ENCODE results near the gene EEF1A2.

The EEF1A2 gene

DNA sequence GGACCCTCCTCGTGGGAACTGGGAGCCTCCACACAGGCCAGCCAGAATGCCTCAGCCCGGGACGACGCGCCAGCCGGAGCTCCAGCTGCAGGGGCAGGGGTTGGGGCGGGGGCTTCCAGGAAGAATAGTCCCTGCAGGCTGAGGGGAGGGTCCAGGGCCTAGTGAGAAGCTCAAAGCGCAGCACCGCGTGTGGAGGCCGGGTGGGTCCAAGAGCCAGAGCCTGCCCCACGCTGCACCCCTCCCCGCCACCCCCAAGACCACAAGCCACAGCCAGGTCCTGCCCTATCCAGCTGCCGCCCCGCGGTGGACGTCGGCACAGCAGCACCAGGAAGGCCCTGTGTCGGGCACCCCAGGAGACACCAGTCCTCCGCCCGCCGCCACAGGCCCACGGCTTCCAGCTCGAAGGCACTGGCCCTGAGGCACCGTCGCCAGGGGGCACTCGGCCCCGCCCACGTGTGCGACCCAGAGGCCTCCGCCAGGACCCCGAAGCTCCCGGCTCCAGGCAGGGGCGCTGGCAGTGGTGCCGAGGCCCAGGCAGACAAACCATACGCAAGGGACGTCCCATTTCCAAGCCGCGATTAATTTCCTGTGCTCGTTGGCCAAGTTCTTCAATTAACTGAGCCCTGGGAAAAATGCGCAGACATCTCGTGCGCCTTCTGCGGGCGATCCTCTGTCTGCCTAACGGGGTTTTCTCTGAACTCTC, 45.9 kb downstream of the EEF1A2 start:
- Histone ChIP-seq H3K56ac (ENCODE audit: low read length) (peak overlapping the region; percentile 56), H3K27me3 (ENCODE audit: insufficient read depth, low read length, poor library complexity) (no peaks in the 10 kb centered on the region), H3K27ac (ENCODE audit: low read depth, low read length) (no peak overlapping the region), H3K79me2 (ENCODE audit: control insufficient read depth, insufficient read depth, low read length) (peaks cover 4% of the 10 kb centered on the region), H3K4me3 (ENCODE audit: low read length) (no peak overlapping the region), H3K9ac (ENCODE audit: low read length) (no peak overlapping the region), H3K79me1 (ENCODE audit: low read length) (peaks cover 15% of the 10 kb centered on the region), H2BK5ac (ENCODE audit: low read length) (no peak overlapping the region), H2AK5ac (ENCODE audit: low read length) (no peak overlapping the region), H3K23ac (ENCODE audit: low read length) (no peak overlapping the region), H2BK120ac (ENCODE audit: low read depth, low read length) (no peak overlapping the region), H3K36me3 (ENCODE audit: control insufficient read depth, insufficient read depth, low read length) (no peaks in the 10 kb centered on the region), H3K4me2 (ENCODE audit: low read length) (no peak overlapping the region), H4K8ac (ENCODE audit: low read depth, low read length) (no peak overlapping the region), H4K5ac (ENCODE audit: low read length) (no peak overlapping the region), H3K4ac (ENCODE audit: low read depth, low read length) (no peak overlapping the region), H3K4me1 (ENCODE audit: control insufficient read depth, low read depth, low read length) (peaks cover 9% of the 10 kb centered on the region), H2BK15ac (replicated peaks; ENCODE audit: low read depth) (no peak overlapping the region), H3K18ac (ENCODE audit: low read length) (no peak overlapping the region)
- WGBS (ENCODE audit: extremely low coverage, insufficient coverage, low lambda C conversion rate) = no CpG with 5 or more reads among the region's 46 CpGs
- no peak for DNase-seq

DNA sequence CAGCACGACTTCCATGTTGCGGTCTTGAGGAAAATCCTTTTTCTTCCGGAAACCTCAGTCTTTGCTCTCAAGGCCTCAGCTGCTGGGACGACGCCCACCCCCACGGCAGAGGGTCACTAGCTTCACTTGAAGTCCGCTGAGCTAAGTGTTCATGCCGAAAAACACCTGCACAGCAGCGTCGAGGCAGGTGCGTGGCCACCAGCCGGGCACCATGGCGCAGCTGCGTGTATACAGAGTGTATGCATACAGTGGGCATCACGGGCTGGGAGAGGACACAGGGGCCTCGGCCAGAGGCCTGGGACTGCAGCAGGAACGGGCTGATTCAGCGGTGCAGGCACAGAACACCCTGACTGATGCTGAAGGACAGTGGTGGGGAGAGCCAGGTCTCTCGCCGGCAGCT, 46.5 kb downstream of the EEF1A2 start:
- H3K36me3 ChIP-seq (ENCODE audit: control insufficient read depth, insufficient read depth, low read length) = no peaks in the 10 kb centered on the region
- H3K56ac ChIP-seq (ENCODE audit: low read length) = no peak overlapping the region
- no peak overlapping the region for H2BK5ac ChIP-seq (ENCODE audit: low read length)
- H3K27ac ChIP-seq (ENCODE audit: low read depth, low read length) = no peak overlapping the region
- H4K5ac ChIP-seq (ENCODE audit: low read length) = no peak overlapping the region
- no peak overlapping the region for H3K4ac ChIP-seq (ENCODE audit: low read depth, low read length)
- H3K4me1 ChIP-seq (ENCODE audit: control insufficient read depth, low read depth, low read length) = peaks cover 9% of the 10 kb centered on the region
- no peak overlapping the region for H3K9ac ChIP-seq (ENCODE audit: low read length)
- H2AK5ac ChIP-seq (ENCODE audit: low read length) = no peak overlapping the region
- no peak overlapping the region for H3K4me2 ChIP-seq (ENCODE audit: low read length)
- DNase-seq = no peak
- H4K8ac ChIP-seq (ENCODE audit: low read depth, low read length) = no peak overlapping the region
- no peak overlapping the region for H2BK15ac ChIP-seq (replicated peaks; ENCODE audit: low read depth)
- peaks cover 4% of the 10 kb centered on the region for H3K79me2 ChIP-seq (ENCODE audit: control insufficient read depth, insufficient read depth, low read length)
- WGBS (ENCODE audit: extremely low coverage, insufficient coverage, low lambda C conversion rate) = no CpG with 5 or more reads among the region's 20 CpGs
- H3K27me3 ChIP-seq (ENCODE audit: insufficient read depth, low read length, poor library complexity) = no peaks in the 10 kb centered on the region
- no peak overlapping the region for H3K4me3 ChIP-seq (ENCODE audit: low read length)
- no peak overlapping the region for H3K23ac ChIP-seq (ENCODE audit: low read length)
- H2BK120ac ChIP-seq (ENCODE audit: low read depth, low read length) = no peak overlapping the region
- H3K18ac ChIP-seq (ENCODE audit: low read length) = no peak overlapping the region
- H3K79me1 ChIP-seq (ENCODE audit: low read length) = peaks cover 16% of the 10 kb centered on the region

- Histone ChIP-seq H3K27ac (ENCODE audit: low read depth, low read length) (no peak overlapping the region), H3K23ac (ENCODE audit: low read length) (no peak overlapping the region)
These were observed 47.1 kb downstream of the EEF1A2 start for GRCh38 chr20:63451821-63452220.

DNA sequence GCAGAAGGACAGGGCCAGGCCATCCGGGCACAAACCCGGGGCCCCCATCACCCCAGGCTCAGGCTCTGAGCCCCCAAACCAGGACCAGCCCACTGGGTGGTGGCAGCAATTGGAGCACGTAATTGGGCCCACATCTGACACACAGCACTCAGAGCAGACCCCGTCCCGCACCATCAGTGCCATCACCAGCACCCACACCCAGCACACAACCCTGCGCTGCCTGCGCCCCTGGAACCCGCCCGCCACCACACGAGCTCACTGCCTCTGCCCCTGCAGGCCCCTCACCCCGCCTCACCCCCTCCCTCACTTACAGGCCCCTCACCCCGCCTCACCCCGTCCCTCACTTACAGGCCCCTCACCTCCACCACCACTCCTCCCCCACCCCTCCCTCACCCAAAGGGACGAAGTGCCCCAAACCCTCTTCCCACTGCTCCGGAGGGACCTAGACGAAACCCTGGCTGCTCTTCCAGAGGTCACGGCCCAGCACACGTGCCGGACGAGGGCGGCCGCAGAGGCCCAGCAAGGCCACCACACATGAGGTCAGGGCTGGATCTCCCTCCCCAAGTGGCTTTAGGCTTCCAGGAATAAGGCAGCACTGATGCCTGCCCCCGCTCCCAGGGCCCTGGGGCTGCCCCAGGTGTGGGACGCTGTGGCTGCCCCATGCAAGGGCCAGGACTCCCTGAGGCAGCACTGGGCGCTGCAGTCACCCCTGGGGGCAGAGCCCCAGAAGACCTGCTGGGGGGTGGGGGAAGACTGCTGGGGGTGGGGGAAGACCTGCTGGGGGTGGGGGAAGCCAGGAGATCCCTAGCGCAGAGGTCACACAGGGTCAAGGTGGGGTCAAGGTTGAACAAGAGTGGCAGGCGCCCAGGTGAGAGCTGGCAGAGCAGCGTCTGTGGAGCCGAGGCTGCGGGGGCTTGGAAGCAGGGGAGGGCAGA, 48.8 kb downstream of the EEF1A2 start:
- Histone ChIP-seq H3K27me3 (ENCODE audit: insufficient read depth, low read length, poor library complexity) (no peaks in the 10 kb centered on the region), H3K9ac (ENCODE audit: low read length) (no peak overlapping the region), H4K5ac (ENCODE audit: low read length) (no peak overlapping the region), H3K4ac (ENCODE audit: low read depth, low read length) (no peak overlapping the region), H3K23ac (ENCODE audit: low read length) (no peak overlapping the region), H3K36me3 (ENCODE audit: control insufficient read depth, insufficient read depth, low read length) (no peaks in the 10 kb centered on the region), H3K79me1 (ENCODE audit: low read length) (peaks cover 14% of the 10 kb centered on the region), H3K4me3 (ENCODE audit: low read length) (no peak overlapping the region), H2BK5ac (ENCODE audit: low read length) (no peak overlapping the region), H3K4me2 (ENCODE audit: low read length) (no peak overlapping the region), H3K27ac (ENCODE audit: low read depth, low read length) (no peak overlapping the region), H2BK15ac (replicated peaks; ENCODE audit: low read depth) (no peak overlapping the region), H3K56ac (ENCODE audit: low read length) (no peak overlapping the region), H3K18ac (ENCODE audit: low read length) (no peak overlapping the region), H4K8ac (ENCODE audit: low read depth, low read length) (no peak overlapping the region), H3K79me2 (ENCODE audit: control insufficient read depth, insufficient read depth, low read length) (peaks cover 4% of the 10 kb centered on the region), H2AK5ac (ENCODE audit: low read length) (no peak overlapping the region), H3K4me1 (ENCODE audit: control insufficient read depth, low read depth, low read length) (peaks cover 6% of the 10 kb centered on the region), H2BK120ac (ENCODE audit: low read depth, low read length) (no peak overlapping the region)
- no peak for DNase-seq
- no CpG with 5 or more reads among the region's 30 CpGs for WGBS (ENCODE audit: extremely low coverage, insufficient coverage, low lambda C conversion rate)

More at GRCh38 chr20:63451821-63452220, 47.1 kb downstream of the EEF1A2 start:
- no peak overlapping the region for H3K18ac ChIP-seq (ENCODE audit: low read length)
- no peak overlapping the region for H2BK5ac ChIP-seq (ENCODE audit: low read length)
- H3K79me1 ChIP-seq (ENCODE audit: low read length) = peaks cover 16% of the 10 kb centered on the region
- H3K4ac ChIP-seq (ENCODE audit: low read depth, low read length) = no peak overlapping the region
- peaks cover 9% of the 10 kb centered on the region for H3K4me1 ChIP-seq (ENCODE audit: control insufficient read depth, low read depth, low read length)
- no peak overlapping the region for H4K5ac ChIP-seq (ENCODE audit: low read length)
- peaks cover 4% of the 10 kb centered on the region for H3K79me2 ChIP-seq (ENCODE audit: control insufficient read depth, insufficient read depth, low read length)
- no peak overlapping the region for H2BK15ac ChIP-seq (replicated peaks; ENCODE audit: low read depth)
- H3K36me3 ChIP-seq (ENCODE audit: control insufficient read depth, insufficient read depth, low read length) = no peaks in the 10 kb centered on the region
- no peak overlapping the region for H3K9ac ChIP-seq (ENCODE audit: low read length)
- no peaks in the 10 kb centered on the region for H3K27me3 ChIP-seq (ENCODE audit: insufficient read depth, low read length, poor library complexity)
- H4K8ac ChIP-seq (ENCODE audit: low read depth, low read length) = no peak overlapping the region
- no CpG with 5 or more reads among the region's 17 CpGs for WGBS (ENCODE audit: extremely low coverage, insufficient coverage, low lambda C conversion rate)
- no peak overlapping the region for H2AK5ac ChIP-seq (ENCODE audit: low read length)
- H2BK120ac ChIP-seq (ENCODE audit: low read depth, low read length) = no peak overlapping the region
- H3K4me2 ChIP-seq (ENCODE audit: low read length) = no peak overlapping the region
- no peak for DNase-seq
- no peak overlapping the region for H3K4me3 ChIP-seq (ENCODE audit: low read length)
- no peak overlapping the region for H3K56ac ChIP-seq (ENCODE audit: low read length)

DNA sequence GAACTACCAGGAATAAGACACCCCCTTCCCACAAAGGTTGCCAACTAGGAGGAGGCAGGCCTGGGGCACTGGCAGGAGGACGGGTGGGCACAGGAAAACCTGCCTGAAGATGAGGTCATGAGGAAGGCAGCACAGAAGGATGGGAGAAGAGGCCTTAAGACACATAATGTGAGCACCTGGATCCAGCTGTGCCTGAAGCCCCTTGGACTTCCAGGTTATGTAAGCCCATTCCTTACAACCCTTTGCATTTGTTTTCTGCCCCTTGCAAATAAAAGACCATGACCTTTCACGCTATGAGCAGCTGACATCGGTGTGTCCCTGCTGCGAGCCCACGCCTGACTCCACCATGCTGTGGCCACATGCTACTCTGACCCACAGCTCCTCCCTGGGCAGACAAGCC, 49.9 kb downstream of the EEF1A2 start:
- Histone ChIP-seq H2BK5ac (ENCODE audit: low read length) (no peak overlapping the region), H3K56ac (ENCODE audit: low read length) (no peak overlapping the region), H3K9ac (ENCODE audit: low read length) (no peak overlapping the region), H2BK15ac (replicated peaks; ENCODE audit: low read depth) (no peak overlapping the region), H3K79me2 (ENCODE audit: control insufficient read depth, insufficient read depth, low read length) (no peaks in the 10 kb centered on the region), H3K4me2 (ENCODE audit: low read length) (no peak overlapping the region), H3K4ac (ENCODE audit: low read depth, low read length) (no peak overlapping the region), H3K23ac (ENCODE audit: low read length) (no peak overlapping the region), H3K27ac (ENCODE audit: low read depth, low read length) (no peak overlapping the region), H4K5ac (ENCODE audit: low read length) (no peak overlapping the region), H3K27me3 (ENCODE audit: insufficient read depth, low read length, poor library complexity) (no peaks in the 10 kb centered on the region), H2AK5ac (ENCODE audit: low read length) (no peak overlapping the region), H4K8ac (ENCODE audit: low read depth, low read length) (no peak overlapping the region), H3K4me1 (ENCODE audit: control insufficient read depth, low read depth, low read length) (no peaks in the 10 kb centered on the region), H3K4me3 (ENCODE audit: low read length) (no peak overlapping the region), H3K18ac (ENCODE audit: low read length) (no peak overlapping the region), H3K79me1 (ENCODE audit: low read length) (peaks cover 8% of the 10 kb centered on the region), H3K36me3 (ENCODE audit: control insufficient read depth, insufficient read depth, low read length) (no peaks in the 10 kb centered on the region), H2BK120ac (ENCODE audit: low read depth, low read length) (no peak overlapping the region)
- DNase-seq = no peak
- no CpG with 5 or more reads among the region's 5 CpGs for WGBS (ENCODE audit: extremely low coverage, insufficient coverage, low lambda C conversion rate)
